ENCODE results near the gene DYSF.

Gene DYSF

DNA sequence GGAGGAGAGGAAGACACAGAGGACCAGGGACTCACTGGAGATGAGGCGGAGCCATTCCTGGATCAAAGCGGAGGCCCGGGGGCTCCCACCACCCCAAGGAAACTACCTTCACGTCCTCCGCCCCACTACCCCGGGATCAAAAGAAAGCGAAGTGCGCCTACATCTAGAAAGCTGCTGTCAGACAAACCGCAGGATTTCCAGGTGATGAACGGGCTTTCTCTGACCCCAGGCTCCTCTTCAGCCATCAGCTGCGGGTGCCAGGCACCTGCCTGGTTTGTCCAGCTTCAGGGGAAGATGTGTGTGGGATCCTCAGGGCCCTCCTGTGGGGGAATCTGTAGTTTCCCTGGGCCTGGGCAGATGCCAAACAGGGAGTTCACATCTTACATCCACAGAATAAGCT is 60.4 kb downstream of the DYSF start:
- ChIA-PET CTCF (interaction anchor here (0.6 to 3.5 kb wide), 6 partner anchors 53 to 357 kb away, joined by 3 to 19 read pairs (median 8); no protein-coding TSS in a partner anchor), POLR2A (no interaction called here)
- H3K9me3 ChIP-seq (ENCODE audit: control insufficient read depth, insufficient read depth, low read depth, low read length): no peaks in the 10 kb centered on the region
- H3K4me1 ChIP-seq (ENCODE audit: control insufficient read depth, insufficient read depth, low read length): no peaks in the 10 kb centered on the region
- no peak overlapping the region for H3K27ac ChIP-seq (ENCODE audit: extremely low read depth, low read depth, low read length)
- TF ChIP-seq TCF7L2 (IDR thresholded peaks at IDR 0.05; ENCODE audit: borderline replicate concordance, low read depth, low read length): no peak
- no peak for TF ChIP-seq SP3 (tag by site-specific recombination; IDR thresholded peaks at IDR 0.05)
- TF ChIP-seq ZNF585B (tag by site-specific recombination; IDR thresholded peaks at IDR 0.05): no peak
- no peak for TF ChIP-seq ZNF747 (tag by site-specific recombination; IDR thresholded peaks at IDR 0.05)
- TF ChIP-seq ZNF549 (tag by site-specific recombination; IDR thresholded peaks at IDR 0.05): no peak
- no peak for TF ChIP-seq ZNF768 (tag by site-specific recombination; IDR thresholded peaks at IDR 0.05)
- TF ChIP-seq ZNF704 (tag by site-specific recombination; IDR thresholded peaks at IDR 0.05): no peak
- TF ChIP-seq ZNF624 (tag by site-specific recombination; IDR thresholded peaks at IDR 0.05): no peak
- TF ChIP-seq EGR2 (tag by site-specific recombination; IDR thresholded peaks at IDR 0.05; ENCODE audit: low read depth): no peak
- no peak for TF ChIP-seq ZNF398 (tag by site-specific recombination; IDR thresholded peaks at IDR 0.05)
- TF ChIP-seq, protein P1, sequence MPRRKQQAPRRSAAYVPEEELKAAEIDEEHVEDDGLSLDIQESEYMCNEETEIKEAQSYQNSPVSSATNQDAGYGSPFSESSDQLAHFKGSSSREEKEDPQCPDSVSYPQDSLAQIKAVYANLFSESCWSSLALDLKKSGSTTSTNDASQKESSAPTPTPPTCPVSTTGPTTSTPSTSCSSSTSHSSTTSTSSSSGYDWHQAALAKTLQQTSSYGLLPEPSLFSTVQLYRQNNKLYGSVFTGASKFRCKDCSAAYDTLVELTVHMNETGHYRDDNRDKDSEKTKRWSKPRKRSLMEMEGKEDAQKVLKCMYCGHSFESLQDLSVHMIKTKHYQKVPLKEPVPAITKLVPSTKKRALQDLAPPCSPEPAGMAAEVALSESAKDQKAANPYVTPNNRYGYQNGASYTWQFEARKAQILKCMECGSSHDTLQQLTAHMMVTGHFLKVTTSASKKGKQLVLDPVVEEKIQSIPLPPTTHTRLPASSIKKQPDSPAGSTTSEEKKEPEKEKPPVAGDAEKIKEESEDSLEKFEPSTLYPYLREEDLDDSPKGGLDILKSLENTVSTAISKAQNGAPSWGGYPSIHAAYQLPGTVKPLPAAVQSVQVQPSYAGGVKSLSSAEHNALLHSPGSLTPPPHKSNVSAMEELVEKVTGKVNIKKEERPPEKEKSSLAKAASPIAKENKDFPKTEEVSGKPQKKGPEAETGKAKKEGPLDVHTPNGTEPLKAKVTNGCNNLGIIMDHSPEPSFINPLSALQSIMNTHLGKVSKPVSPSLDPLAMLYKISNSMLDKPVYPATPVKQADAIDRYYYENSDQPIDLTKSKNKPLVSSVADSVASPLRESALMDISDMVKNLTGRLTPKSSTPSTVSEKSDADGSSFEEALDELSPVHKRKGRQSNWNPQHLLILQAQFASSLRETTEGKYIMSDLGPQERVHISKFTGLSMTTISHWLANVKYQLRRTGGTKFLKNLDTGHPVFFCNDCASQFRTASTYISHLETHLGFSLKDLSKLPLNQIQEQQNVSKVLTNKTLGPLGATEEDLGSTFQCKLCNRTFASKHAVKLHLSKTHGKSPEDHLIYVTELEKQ (tag by site-specific recombination; IDR thresholded peaks at IDR 0.05; ENCODE audit: borderline replicate concordance): no peak
- TF ChIP-seq ZNF146 (tag by site-specific recombination; IDR thresholded peaks at IDR 0.05): no peak
- TF ChIP-seq ZNF777 (tag by site-specific recombination; IDR thresholded peaks at IDR 0.05; ENCODE audit: borderline replicate concordance): no peak
- TF ChIP-seq WT1 (tag by site-specific recombination; IDR thresholded peaks at IDR 0.05): no peak
- no peak for TF ChIP-seq ZNF391 (tag by site-specific recombination; IDR thresholded peaks at IDR 0.05; ENCODE audit: borderline replicate concordance, low read depth)
- no peak for TF ChIP-seq ELK4 (IDR thresholded peaks at IDR 0.05; ENCODE audit: borderline replicate concordance, low read depth, low read length)
- H3K36me3 ChIP-seq (ENCODE audit: control insufficient read depth in 2 of 2, insufficient read depth in 1 of 2, low read length in 2 of 2): no peaks in the 10 kb centered on the region
- no peak overlapping the region for H3K4me3 ChIP-seq (ENCODE audit: low read depth, low read length)

GRCh38 chr2:71516253-71516888 is 63.0 kb downstream of the DYSF start:
- no peaks in the 10 kb centered on the region for H3K9me3 ChIP-seq (ENCODE audit: control insufficient read depth, insufficient read depth, low read depth, low read length)
- H3K4me3 ChIP-seq (ENCODE audit: low read depth, low read length): no peak overlapping the region
- POLR2A ChIA-PET: no interaction called here
- no peaks in the 10 kb centered on the region for H3K4me1 ChIP-seq (ENCODE audit: control insufficient read depth, insufficient read depth, low read length)
- no peak overlapping the region for H3K27ac ChIP-seq (ENCODE audit: extremely low read depth, low read depth, low read length)
- CTCF ChIA-PET: interaction anchor here (0.5 to 1.4 kb wide), 4 partner anchors 218 to 1641 kb away, joined by 3 to 6 read pairs (median 3); no protein-coding TSS in a partner anchor
- H3K36me3 ChIP-seq (ENCODE audit: control insufficient read depth in 2 of 2, insufficient read depth in 1 of 2, low read length in 2 of 2): no peaks in the 10 kb centered on the region
- TF ChIP-seq ZBTB11 (tag by site-specific recombination; conservative IDR thresholded peaks at IDR 0.05; ENCODE audit: low read depth) (no peak), ZNF138 (tag by site-specific recombination; IDR thresholded peaks at IDR 0.05; ENCODE audit: borderline replicate concordance) (no peak), PRDM4 (tag by site-specific recombination; IDR thresholded peaks at IDR 0.05) (no peak)

Measured in HEK293 (cell line).